Measurements from ENCODE around the gene PHPT1. TPM values are rescaled to one million over a fixed set of nuclear protein-coding genes. Genes with fewer than 3 reads are reported as not detected.

Gene PHPT1
- total RNA-seq, 2 donors from 2014 or later = 71.5 to 108 TPM

- no peaks in the 10 kb centered on the region for H3K9me3 Mint-ChIP-seq
- no peak overlapping the region for H3K4me3 Mint-ChIP-seq
- DNase-seq (ENCODE audit: low spot score) = no peak
- H3K27me3 Mint-ChIP-seq = no peaks in the 10 kb centered on the region
- H3K27ac Mint-ChIP-seq = no peak overlapping the region
- no peak for ATAC-seq
- no peaks in the 10 kb centered on the region for H3K4me1 Mint-ChIP-seq (ENCODE audit: low read depth in 2 of 2)
- H3K36me3 Mint-ChIP-seq = no peaks in the 10 kb centered on the region
Measured at GRCh38 chr9:136854842-136855460, 5.7 kb downstream of the PHPT1 start.

GRCh38 chr9:136855461-136856078, 6.4 kb downstream of the PHPT1 start:
- DNase-seq (ENCODE audit: low spot score) (no peak), ATAC-seq (no peak)
- H3K27ac Mint-ChIP-seq = no peak overlapping the region
- H3K9me3 Mint-ChIP-seq = no peaks in the 10 kb centered on the region
- H3K27me3 Mint-ChIP-seq = no peaks in the 10 kb centered on the region
- no peak overlapping the region for H3K4me3 Mint-ChIP-seq
- H3K4me1 Mint-ChIP-seq (ENCODE audit: low read depth in 2 of 2) = no peaks in the 10 kb centered on the region
- no peaks in the 10 kb centered on the region for H3K36me3 Mint-ChIP-seq

- DNase-seq (ENCODE audit: low spot score) = no peak
- no peak for ATAC-seq
- Mint-ChIP-seq H3K9me3 (no peaks in the 10 kb centered on the region), H3K4me1 (ENCODE audit: low read depth in 2 of 2) (no peaks in the 10 kb centered on the region), H3K36me3 (no peaks in the 10 kb centered on the region), H3K27me3 (no peaks in the 10 kb centered on the region), H3K4me3 (no peak overlapping the region), H3K27ac (no peak overlapping the region)
Measured at GRCh38 chr9:136856079-136856476, 6.9 kb downstream of the PHPT1 start.

- no peak overlapping the region for H3K4me3 Mint-ChIP-seq
- H3K36me3 Mint-ChIP-seq = no peaks in the 10 kb centered on the region
- no peak overlapping the region for H3K27ac Mint-ChIP-seq
- H3K9me3 Mint-ChIP-seq = no peaks in the 10 kb centered on the region
- DNase-seq (ENCODE audit: low spot score) (no peak), ATAC-seq (no peak)
- no peaks in the 10 kb centered on the region for H3K4me1 Mint-ChIP-seq (ENCODE audit: low read depth in 2 of 2)
- H3K27me3 Mint-ChIP-seq = no peaks in the 10 kb centered on the region
Measured at GRCh38 chr9:136856541-136857141, 7.4 kb downstream of the PHPT1 start.

- Mint-ChIP-seq H3K27ac (no peak overlapping the region), H3K36me3 (no peaks in the 10 kb centered on the region), H3K4me3 (no peak overlapping the region), H3K9me3 (no peaks in the 10 kb centered on the region), H3K4me1 (ENCODE audit: low read depth in 2 of 2) (no peaks in the 10 kb centered on the region), H3K27me3 (no peaks in the 10 kb centered on the region)
- DNase-seq (ENCODE audit: low spot score) (no peak), ATAC-seq (no peak)
Measured at GRCh38 chr9:136857166-136857565, 8.0 kb downstream of the PHPT1 start.

- Mint-ChIP-seq H3K4me3 (no peak overlapping the region), H3K4me1 (ENCODE audit: low read depth in 2 of 2) (no peaks in the 10 kb centered on the region), H3K9me3 (no peaks in the 10 kb centered on the region), H3K27ac (no peak overlapping the region), H3K36me3 (no peaks in the 10 kb centered on the region), H3K27me3 (no peaks in the 10 kb centered on the region)
- ATAC-seq (no peak), DNase-seq (ENCODE audit: low spot score) (no peak)
Measured at GRCh38 chr9:136857581-136858412, 8.6 kb downstream of the PHPT1 start.

- H3K36me3 Mint-ChIP-seq = no peaks in the 10 kb centered on the region
Measured at GRCh38 chr9:136858452-136858843, 9.2 kb downstream of the PHPT1 start.

GRCh38 chr9:136858844-136859757, 9.9 kb downstream of the PHPT1 start:
- DNase-seq (ENCODE audit: low spot score) (no peak), ATAC-seq (no peak)
- Mint-ChIP-seq H3K36me3 (peaks cover 4% of the 10 kb centered on the region), H3K27ac (no peak overlapping the region), H3K4me3 (no peak overlapping the region), H3K27me3 (no peaks in the 10 kb centered on the region), H3K9me3 (no peaks in the 10 kb centered on the region), H3K4me1 (ENCODE audit: low read depth in 2 of 2) (peaks cover 6 to 7% of the 10 kb centered on the region in 2 donors)

More at GRCh38 chr9:136858452-136858843, 9.2 kb downstream of the PHPT1 start:
- Mint-ChIP-seq H3K4me1 (ENCODE audit: low read depth in 2 of 2) (peaks cover 0 to under 1% of the 10 kb centered on the region in 2 donors), H3K27ac (no peak overlapping the region), H3K4me3 (no peak overlapping the region), H3K9me3 (no peaks in the 10 kb centered on the region), H3K27me3 (no peaks in the 10 kb centered on the region)
- ATAC-seq (no peak), DNase-seq (ENCODE audit: low spot score) (no peak)

- Mint-ChIP-seq H3K9me3 (no peaks in the 10 kb centered on the region), H3K4me1 (ENCODE audit: low read depth in 2 of 2) (peaks cover 14 to 15% of the 10 kb centered on the region in 2 donors), H3K36me3 (peaks cover 4% of the 10 kb centered on the region), H3K4me3 (no peak overlapping the region), H3K27me3 (no peaks in the 10 kb centered on the region), H3K27ac (no peak overlapping the region)
- ATAC-seq = no peak
- DNase-seq (ENCODE audit: low spot score) = no peak
Measured at GRCh38 chr9:136860529-136860928, 11.3 kb downstream of the PHPT1 start.

GRCh38 chr9:136860933-136861873, 12.0 kb downstream of the PHPT1 start:
- H3K9me3 Mint-ChIP-seq = no peaks in the 10 kb centered on the region
- H3K27ac Mint-ChIP-seq = no peak overlapping the region
- no peak for DNase-seq (ENCODE audit: low spot score)
- H3K36me3 Mint-ChIP-seq = peaks cover 4% of the 10 kb centered on the region
- no peaks in the 10 kb centered on the region for H3K27me3 Mint-ChIP-seq
- H3K4me3 Mint-ChIP-seq = no peak overlapping the region
- ATAC-seq = no peak
- peaks cover 14 to 15% of the 10 kb centered on the region in 2 donors for H3K4me1 Mint-ChIP-seq (ENCODE audit: low read depth in 2 of 2)

- ATAC-seq (no peak), DNase-seq (ENCODE audit: low spot score) (no peak)
- Mint-ChIP-seq H3K27me3 (no peaks in the 10 kb centered on the region), H3K36me3 (peaks cover 4% of the 10 kb centered on the region), H3K27ac (no peak overlapping the region), H3K9me3 (no peaks in the 10 kb centered on the region), H3K4me3 (no peak overlapping the region), H3K4me1 (ENCODE audit: low read depth in 2 of 2) (peaks cover 14 to 15% of the 10 kb centered on the region in 2 donors)
Measured at GRCh38 chr9:136861874-136862457, 12.8 kb downstream of the PHPT1 start.

Measured in natural killer cell treated with Interleukin-12 subunit alpha and Interleukin-12 subunit beta and Interleukin-15 and Interleukin-18, amount 100 ng/mL, for 72 hours (primary cell).